ENCODE measurements around the gene POU6F2. TPM values are rescaled to one million over a fixed set of nuclear protein-coding genes. Genes with fewer than 3 reads are reported as not detected.
"Not testable (repeated sequence)": the region's sequence is repeated elsewhere in the genome, so short reads cannot be mapped to it uniquely, and the experiment has no call there.

POU6F2 gene
- total RNA-seq, 4 donors from 2014 or later, result 0.31 to 0.66 TPM; not detected in 2

DNA sequence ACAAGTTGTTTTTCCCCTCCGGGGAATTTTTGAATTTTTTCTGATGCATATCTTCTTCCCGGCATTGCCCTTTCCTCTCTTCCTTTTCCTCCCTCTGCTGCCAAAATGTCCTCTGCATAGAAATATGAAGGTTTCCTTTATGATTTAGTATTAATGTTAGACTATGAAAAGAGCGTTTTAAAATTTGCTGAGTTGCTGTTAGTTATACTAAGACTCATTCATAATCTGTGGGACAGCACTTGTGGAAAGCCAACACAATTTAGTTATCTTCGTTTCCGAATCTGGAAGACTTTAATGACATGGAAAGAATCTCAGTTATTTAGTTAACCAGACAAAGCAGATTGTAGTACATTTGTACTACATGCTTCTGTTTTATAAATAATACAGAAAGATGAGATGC is 25.0 kb downstream of the POU6F2 start:
- no peak overlapping the region for H3K27ac ChIP-seq
- H3K9me3 ChIP-seq, result no peaks in the 10 kb centered on the region
- TF ChIP-seq, protein P1, sequence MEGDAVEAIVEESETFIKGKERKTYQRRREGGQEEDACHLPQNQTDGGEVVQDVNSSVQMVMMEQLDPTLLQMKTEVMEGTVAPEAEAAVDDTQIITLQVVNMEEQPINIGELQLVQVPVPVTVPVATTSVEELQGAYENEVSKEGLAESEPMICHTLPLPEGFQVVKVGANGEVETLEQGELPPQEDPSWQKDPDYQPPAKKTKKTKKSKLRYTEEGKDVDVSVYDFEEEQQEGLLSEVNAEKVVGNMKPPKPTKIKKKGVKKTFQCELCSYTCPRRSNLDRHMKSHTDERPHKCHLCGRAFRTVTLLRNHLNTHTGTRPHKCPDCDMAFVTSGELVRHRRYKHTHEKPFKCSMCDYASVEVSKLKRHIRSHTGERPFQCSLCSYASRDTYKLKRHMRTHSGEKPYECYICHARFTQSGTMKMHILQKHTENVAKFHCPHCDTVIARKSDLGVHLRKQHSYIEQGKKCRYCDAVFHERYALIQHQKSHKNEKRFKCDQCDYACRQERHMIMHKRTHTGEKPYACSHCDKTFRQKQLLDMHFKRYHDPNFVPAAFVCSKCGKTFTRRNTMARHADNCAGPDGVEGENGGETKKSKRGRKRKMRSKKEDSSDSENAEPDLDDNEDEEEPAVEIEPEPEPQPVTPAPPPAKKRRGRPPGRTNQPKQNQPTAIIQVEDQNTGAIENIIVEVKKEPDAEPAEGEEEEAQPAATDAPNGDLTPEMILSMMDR (IDR thresholded peaks at IDR 0.05), result no peak
- no peak for TF ChIP-seq POLR2A (IDR thresholded peaks at IDR 0.05)
- no peak for TF ChIP-seq POLR2AphosphoS5 (IDR thresholded peaks at IDR 0.05)
- TF ChIP-seq EP300 (IDR thresholded peaks at IDR 0.05), result no peak
- no peak for ATAC-seq
- H3K4me3 ChIP-seq, result no peak overlapping the region
- no peaks in the 10 kb centered on the region for H3K36me3 ChIP-seq
- no peaks in the 10 kb centered on the region for H3K4me1 ChIP-seq
- 50 to 62% methylated on average over 4 to 5 of the region's 5 CpGs for WGBS, 2 donors (ENCODE audit: low coverage in 1 of 2)
- no peaks in the 10 kb centered on the region for H3K27me3 ChIP-seq

DNA sequence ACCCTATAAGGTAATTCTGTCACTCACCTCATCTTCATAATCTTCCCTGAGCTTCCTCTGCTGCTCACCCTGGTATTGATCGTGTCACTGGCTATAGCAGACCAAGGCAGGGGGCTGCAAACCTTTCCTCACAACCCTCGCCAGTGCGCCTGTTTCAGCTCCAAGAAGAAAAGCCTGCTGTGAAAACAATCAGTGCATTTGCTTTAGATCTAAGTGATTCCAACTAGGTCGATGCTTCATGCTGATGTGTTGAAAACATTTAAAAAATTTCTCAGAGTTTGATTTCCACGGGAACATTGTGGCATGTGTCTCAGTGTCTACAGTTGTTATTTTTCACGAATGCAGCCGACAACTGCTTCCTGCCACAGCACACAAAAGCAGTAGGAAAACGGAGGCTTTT is 27.3 kb downstream of the POU6F2 start:
- Histone ChIP-seq H3K36me3 (no peaks in the 10 kb centered on the region), H3K4me3 (no peak overlapping the region), H3K27ac (no peak overlapping the region), H3K4me1 (no peaks in the 10 kb centered on the region), H3K27me3 (no peaks in the 10 kb centered on the region), H3K9me3 (no peaks in the 10 kb centered on the region)
- WGBS, 2 donors (ENCODE audit: low coverage in 1 of 2), result 34 to 36% methylated on average over 7 to 8 of the region's 8 CpGs
- ATAC-seq, result no peak
- TF ChIP-seq POLR2AphosphoS5 (IDR thresholded peaks at IDR 0.05) (no peak), POLR2A (IDR thresholded peaks at IDR 0.05) (no peak), EP300 (IDR thresholded peaks at IDR 0.05) (no peak)
- TF ChIP-seq, protein P1 (IDR thresholded peaks at IDR 0.05), result no peak

DNA sequence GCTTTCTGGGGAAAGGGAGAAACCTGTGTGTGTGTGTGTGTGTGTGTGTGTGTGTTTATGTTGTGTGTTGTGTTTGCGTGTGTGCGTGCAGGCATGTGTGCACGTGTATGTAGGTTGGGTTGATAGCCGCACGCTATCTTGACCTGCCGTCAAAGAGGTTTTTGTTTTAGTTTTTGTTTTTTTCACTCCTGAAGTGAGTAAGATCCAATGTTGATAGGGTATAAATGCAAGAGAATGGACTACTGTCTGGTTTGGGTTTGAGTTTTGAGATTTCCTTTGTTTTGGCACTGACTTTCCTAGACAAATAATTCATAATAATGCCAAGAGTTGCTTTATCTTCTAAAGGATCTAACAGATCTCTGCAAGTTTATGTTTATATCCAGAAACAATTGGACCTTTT is 27.8 kb downstream of the POU6F2 start:
- H3K4me1 ChIP-seq, result no peaks in the 10 kb centered on the region
- ATAC-seq, result no peak
- no peaks in the 10 kb centered on the region for H3K27me3 ChIP-seq
- WGBS, 2 donors (ENCODE audit: low coverage in 1 of 2), result 44 to 48% methylated on average over 6 of the region's 6 CpGs
- TF ChIP-seq POLR2A (IDR thresholded peaks at IDR 0.05) (no peak), EP300 (IDR thresholded peaks at IDR 0.05) (no peak), POLR2AphosphoS5 (IDR thresholded peaks at IDR 0.05) (no peak)
- TF ChIP-seq, protein P1 (IDR thresholded peaks at IDR 0.05), result no peak
- H3K36me3 ChIP-seq, result no peaks in the 10 kb centered on the region
- H3K4me3 ChIP-seq, result no peak overlapping the region
- no peak overlapping the region for H3K27ac ChIP-seq
- no peaks in the 10 kb centered on the region for H3K9me3 ChIP-seq

DNA sequence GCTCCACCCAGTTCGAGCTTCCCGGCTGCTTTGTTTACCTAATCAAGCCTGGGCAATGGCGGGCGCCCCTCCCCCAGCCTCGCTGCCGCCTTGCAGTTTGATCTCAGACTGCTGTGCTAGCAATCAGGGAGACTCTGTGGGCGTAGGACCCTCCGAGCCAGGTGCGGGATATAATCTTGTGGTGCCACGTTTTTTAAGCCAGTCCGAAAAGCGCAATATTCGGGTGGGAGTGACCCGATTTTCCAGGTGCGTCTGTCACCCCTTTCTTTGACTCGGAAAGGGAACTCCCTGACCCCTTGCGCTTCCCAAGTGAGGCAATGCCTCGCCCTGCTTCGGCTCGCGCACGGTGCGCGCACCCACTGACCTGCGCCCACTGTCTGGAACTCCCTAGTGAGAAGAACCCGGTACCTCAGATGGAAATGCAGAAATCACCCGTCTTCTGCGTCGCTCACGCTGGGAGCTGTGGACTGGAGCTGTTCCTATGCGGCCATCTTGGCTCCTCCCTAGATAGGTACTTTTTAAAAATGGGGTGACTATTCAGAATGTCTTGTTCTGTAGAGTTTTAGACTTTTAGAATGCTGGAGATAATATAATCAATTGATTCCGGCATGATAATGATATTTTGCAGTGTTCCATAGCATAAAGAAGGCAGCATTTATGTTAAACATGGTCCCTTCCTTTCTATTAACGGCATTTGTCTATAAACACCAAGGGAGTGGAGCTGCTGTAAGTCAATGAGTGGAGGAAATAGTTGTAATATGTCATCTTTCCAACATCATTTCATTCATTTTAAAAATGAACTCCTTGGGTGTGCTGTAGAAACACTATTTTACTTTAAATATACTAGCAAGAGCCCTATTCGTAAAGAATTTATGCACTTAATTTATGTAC is 35.6 kb downstream of the POU6F2 start:
- not testable (repeated sequence) for H3K27me3 ChIP-seq, ATAC-seq, H3K4me1 ChIP-seq, H3K4me3 ChIP-seq, H3K27ac ChIP-seq, H3K36me3 ChIP-seq, H3K9me3 ChIP-seq
- 76 to 84% methylated on average over 3 to 10 of the region's 34 CpGs for WGBS, 2 donors (ENCODE audit: low coverage in 1 of 2)

DNA sequence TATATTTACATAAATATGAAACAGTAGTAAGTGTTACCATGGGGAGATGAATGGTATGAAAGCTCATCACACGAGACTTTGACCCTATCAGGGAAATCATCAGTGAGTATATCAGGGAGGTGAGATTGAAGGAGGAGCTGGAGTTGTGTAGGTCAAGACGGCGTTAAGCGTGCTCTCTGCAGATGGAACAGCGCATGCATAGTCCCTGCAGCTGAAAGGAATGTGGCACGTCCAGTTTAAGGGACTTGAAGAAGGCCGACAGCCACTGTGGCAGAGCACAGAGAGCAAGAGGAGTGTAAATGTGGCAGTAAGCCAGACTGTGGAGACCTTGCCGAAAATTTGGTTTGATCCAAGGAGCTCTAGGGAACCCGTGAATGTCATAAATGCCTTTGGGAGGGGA is 38.9 kb downstream of the POU6F2 start:
- no peaks in the 10 kb centered on the region for H3K4me1 ChIP-seq
- 81 to 82% methylated on average over 7 to 9 of the region's 9 CpGs for WGBS, 2 donors (ENCODE audit: low coverage in 1 of 2)

More for the DNA sequence above, 38.9 kb downstream of the POU6F2 start:
- Histone ChIP-seq H3K27ac (no peak overlapping the region), H3K27me3 (peaks cover 4% of the 10 kb centered on the region), H3K4me3 (no peak overlapping the region), H3K36me3 (no peaks in the 10 kb centered on the region), H3K9me3 (no peaks in the 10 kb centered on the region)
- no peak for ATAC-seq
- no peak for TF ChIP-seq POLR2A (IDR thresholded peaks at IDR 0.05)
- no peak for TF ChIP-seq EP300 (IDR thresholded peaks at IDR 0.05)
- TF ChIP-seq POLR2AphosphoS5 (IDR thresholded peaks at IDR 0.05), result no peak
- TF ChIP-seq, protein P1 (IDR thresholded peaks at IDR 0.05), result no peak
